GM18505 (cell line): Measurements from ENCODE around the gene DIAPH2.
A peak's percentile ranks its signal among the peaks of the same experiment; 100 is the strongest.

Experiments used
- ATAC-seq: cut with Tn5 transposase; IDR thresholded peaks from one replicate; pipeline ENCODE4 v1.9.1; 2021; ENCODE audit not compliant: unreplicated experiment
- POLR2A ChIP-seq: IDR thresholded peaks from 4 replicates; pipeline ENCODE4 v1.6.1; 2011; ENCODE audit warnings: borderline replicate concordance; ENCODE audit not compliant: insufficient read depth, insufficient read length; ENCODE audit errors: extremely low read depth

The DIAPH2 gene

DNA sequence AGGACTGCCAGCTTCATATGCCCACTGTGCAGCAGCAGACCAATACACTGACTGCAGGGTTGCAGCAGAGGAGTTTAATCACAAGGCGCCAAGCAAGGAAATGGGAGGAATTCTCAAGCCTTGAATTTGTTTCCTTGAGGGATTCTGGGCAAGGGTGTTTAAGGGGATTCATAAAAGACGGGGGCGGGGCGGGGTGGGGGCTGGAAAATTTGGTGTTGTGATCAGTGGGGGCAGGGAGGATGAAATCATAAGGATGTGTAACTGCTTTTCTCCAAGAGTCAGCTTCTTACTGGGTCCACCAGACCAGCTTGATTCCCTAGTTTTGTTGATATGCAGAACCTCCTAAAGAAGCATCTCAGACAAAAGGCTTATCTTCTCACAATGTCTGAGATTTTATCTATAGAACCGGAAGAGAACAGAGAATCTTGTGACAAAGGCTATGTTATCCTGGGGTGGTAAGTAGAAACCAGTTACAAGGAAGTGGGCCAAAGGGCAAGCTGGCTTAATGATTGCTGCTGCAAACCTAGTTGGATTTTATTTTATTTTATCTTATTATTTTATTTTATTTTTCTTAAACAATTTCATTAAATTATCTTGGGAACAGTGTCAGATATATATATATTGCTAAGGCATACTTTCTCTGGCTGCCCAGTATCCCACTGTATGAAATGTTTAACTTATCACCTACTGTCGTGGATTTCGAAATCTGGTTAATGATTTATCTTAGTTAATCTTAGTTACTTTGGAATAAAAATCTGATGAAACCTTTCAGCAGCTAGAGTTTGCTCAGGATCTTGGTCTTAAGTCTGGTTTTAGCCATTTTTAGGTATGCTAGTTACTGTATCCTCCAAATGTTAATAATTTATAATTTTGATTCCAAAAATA is 475.5 kb downstream of the DIAPH2 start:
- TF ChIP-seq POLR2A: no peak
- no peak for ATAC-seq

DNA sequence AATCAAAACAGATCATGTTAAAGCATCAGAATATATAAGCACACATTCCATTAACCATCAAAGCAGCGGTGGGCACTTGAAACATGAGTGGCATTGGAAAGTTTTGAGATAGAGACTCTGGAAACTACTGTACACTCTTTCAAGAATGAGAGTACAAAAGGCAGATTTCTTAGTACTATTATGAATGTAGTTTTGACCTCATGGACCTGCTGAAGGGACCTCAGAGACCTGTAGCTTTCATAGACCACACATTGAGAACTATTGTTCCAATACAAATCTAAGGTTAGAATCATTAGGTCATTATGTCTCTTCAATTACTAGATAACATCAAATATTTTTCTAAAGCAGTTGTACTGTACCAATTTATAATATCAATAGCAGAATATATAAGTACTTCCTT is 482.7 kb downstream of the DIAPH2 start:
- TF ChIP-seq POLR2A: no peak
- no peak for ATAC-seq

- ATAC-seq: no peak
- TF ChIP-seq POLR2A: no peak
These were observed 484.0 kb downstream of the DIAPH2 start for GRCh38 chrX:97168646-97169045.

- TF ChIP-seq POLR2A: no peak
- ATAC-seq: no peak
These were observed 490.5 kb downstream of the DIAPH2 start for GRCh38 chrX:97175147-97175546.

GRCh38 chrX:97189668-97190067 is 505.0 kb downstream of the DIAPH2 start:
- ATAC-seq: no peak
- no peak for TF ChIP-seq POLR2A

GRCh38 chrX:97199501-97199900 is 514.9 kb downstream of the DIAPH2 start:
- no peak for TF ChIP-seq POLR2A
- ATAC-seq: no peak

DNA sequence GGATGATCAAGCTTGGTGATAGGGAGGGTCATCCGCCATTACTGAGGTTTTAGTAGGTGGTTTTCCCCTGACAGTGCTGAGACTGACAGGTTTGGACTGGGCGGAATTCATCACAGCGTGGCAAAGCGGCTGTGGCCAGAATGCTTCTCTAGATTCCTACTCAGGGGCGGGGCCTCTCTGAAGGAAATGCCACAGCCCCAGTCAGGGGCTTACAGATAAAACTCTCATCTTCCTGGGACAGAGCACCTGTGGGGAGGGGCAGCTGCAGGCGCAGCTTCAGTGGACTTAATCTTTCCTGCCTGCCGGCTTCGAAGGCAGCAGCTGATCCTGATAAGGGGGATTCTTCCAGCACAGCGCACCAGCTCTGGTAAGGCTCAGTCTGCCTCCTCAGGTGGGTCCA is 515.8 kb downstream of the DIAPH2 start:
- no peak for ATAC-seq
- TF ChIP-seq POLR2A: no peak

GRCh38 chrX:97210501-97210900 is 525.9 kb downstream of the DIAPH2 start:
- no peak for ATAC-seq
- TF ChIP-seq POLR2A: no peak

DNA sequence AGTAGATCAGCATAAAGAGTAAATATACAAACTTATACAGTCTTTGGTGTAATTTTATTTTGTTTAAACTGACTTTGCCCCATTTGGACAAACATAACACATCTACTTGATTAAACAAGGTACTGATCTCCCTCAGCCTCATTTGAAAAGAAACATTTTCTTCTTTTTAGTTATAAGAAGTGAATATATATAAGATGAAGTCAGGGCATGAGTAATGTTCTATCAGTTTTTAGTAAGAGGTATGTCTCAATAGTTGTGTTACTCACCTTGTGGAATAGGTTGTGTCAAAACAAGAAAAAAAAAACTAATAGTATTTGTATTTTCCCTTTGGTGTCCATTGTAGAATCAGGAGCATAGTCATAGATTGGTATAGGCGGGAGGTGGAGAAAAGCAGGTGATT is 526.4 kb downstream of the DIAPH2 start:
- no peak for TF ChIP-seq POLR2A

DNA sequence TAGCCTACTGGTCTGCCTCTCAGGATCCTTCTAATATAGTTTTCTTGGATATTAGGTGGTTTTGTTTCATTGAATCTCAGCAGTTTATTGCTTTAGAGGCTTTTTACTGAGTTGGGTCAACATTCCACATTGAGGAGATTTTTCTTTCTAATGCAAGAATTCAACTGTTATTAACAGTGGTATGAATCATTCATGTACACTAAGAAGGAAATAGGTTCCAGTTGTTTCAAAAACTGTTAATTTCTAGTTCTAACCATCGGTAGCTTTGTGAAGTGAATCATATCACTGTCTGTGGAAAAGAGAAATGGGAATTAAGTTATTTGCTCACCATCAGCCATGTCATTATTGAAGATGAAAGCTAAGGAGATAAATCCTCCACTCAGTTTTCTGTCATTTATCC is 530.5 kb downstream of the DIAPH2 start:
- no peak for ATAC-seq
- no peak for TF ChIP-seq POLR2A

More for the DNA sequence above, 526.4 kb downstream of the DIAPH2 start:
- no peak for ATAC-seq

GRCh38 chrX:97224148-97224547 is 539.5 kb downstream of the DIAPH2 start:
- TF ChIP-seq POLR2A: no peak
- ATAC-seq: no peak

GRCh38 chrX:97229318-97229717 is 544.7 kb downstream of the DIAPH2 start:
- no peak for TF ChIP-seq POLR2A
- no peak for ATAC-seq

GRCh38 chrX:97230948-97231347 is 546.3 kb downstream of the DIAPH2 start:
- ATAC-seq: no peak
- no peak for TF ChIP-seq POLR2A

DNA sequence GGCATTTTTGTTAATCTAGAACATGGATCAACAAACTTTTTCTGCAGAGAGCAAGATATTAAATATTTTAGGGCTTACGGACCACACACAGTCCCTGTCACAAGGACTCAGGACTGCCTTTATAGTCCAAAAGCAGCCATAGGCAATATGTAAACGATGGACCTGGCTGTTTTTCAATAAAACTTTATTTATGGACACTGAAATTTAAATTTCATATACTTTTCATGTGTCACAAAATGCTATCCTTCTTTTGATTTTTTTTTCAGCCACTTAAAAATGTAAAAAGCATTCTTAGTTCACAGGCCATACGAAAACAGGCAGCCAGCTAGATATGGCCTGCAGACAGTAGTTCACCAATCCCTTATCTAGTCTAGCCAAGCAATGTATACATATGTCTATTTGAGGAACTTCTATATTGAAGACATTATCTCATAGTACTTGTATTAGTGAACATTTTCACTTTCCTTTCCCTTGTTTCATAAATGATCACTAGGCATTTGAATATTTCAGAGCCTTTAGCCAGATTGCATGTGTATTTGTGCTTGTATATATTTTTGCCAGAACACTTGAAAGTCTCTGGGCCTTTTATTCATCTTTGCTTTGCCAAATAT is 549.9 kb downstream of the DIAPH2 start:
- TF ChIP-seq POLR2A: no peak
- ATAC-seq: peak; percentile 100
